AG09309 (cell line): Measurements from ENCODE around the gene PLEKHM2.

Source experiments
- DNase-seq: peaks from one replicate; pipeline ENCODE4 v3.0.0-alpha.2; 2010; ENCODE audit warnings: low read depth
- H3K4me3 ChIP-seq: 2 replicates; pipeline ENCODE4 v1.5.1; 2011; ENCODE audit warnings: mild to moderate bottlenecking, low read depth, low read length, moderate library complexity; ENCODE audit not compliant: control insufficient read depth
- CTCF ChIP-seq: IDR thresholded peaks from 2 replicates; pipeline ENCODE4 v1.5.1; 2011; ENCODE audit warnings: mild to moderate bottlenecking, low read depth, low read length, inconsistent platforms; ENCODE audit not compliant: insufficient read depth, control insufficient read depth; ENCODE audit errors: missing control alignments

Gene PLEKHM2

GRCh38 chr1:15750924-15751323 lies 66.8 kb downstream of the PLEKHM2 start:
- no peak for DNase-seq
- H3K4me3 ChIP-seq: no peak overlapping the region
- no peak for TF ChIP-seq CTCF

- TF ChIP-seq CTCF: no peak
- DNase-seq: no peak
These were observed 67.6 kb downstream of the PLEKHM2 start for GRCh38 chr1:15751717-15752116.

GRCh38 chr1:15753776-15754175 lies 69.7 kb downstream of the PLEKHM2 start:
- no peak for DNase-seq
- TF ChIP-seq CTCF: no peak
- H3K4me3 ChIP-seq: no peak overlapping the region

More at GRCh38 chr1:15751717-15752116, 67.6 kb downstream of the PLEKHM2 start:
- H3K4me3 ChIP-seq: no peak overlapping the region

- no peak for TF ChIP-seq CTCF
These were observed 71.0 kb downstream of the PLEKHM2 start for GRCh38 chr1:15755021-15755645.

GRCh38 chr1:15755646-15756040 lies 71.5 kb downstream of the PLEKHM2 start:
- no peak for TF ChIP-seq CTCF

More at GRCh38 chr1:15755021-15755645, 71.0 kb downstream of the PLEKHM2 start:
- no peak overlapping the region for H3K4me3 ChIP-seq
- no peak for DNase-seq

GRCh38 chr1:15756143-15757015 lies 72.3 kb downstream of the PLEKHM2 start:
- DNase-seq: no peak
- no peak overlapping the region for H3K4me3 ChIP-seq
- no peak for TF ChIP-seq CTCF

More at GRCh38 chr1:15755646-15756040, 71.5 kb downstream of the PLEKHM2 start:
- no peak overlapping the region for H3K4me3 ChIP-seq
- DNase-seq: no peak
